ENCODE results near the gene PICALM. TPM values are rescaled to one million over a fixed set of nuclear protein-coding genes. Genes with fewer than 3 reads are reported as not detected.

PICALM gene
- total and polyA plus RNA-seq, 2 of the 8 experiments (the other 6 are each of a cell fraction or from before 2014, with no cell fraction given) = 69.4 to 71.3 TPM

DNA sequence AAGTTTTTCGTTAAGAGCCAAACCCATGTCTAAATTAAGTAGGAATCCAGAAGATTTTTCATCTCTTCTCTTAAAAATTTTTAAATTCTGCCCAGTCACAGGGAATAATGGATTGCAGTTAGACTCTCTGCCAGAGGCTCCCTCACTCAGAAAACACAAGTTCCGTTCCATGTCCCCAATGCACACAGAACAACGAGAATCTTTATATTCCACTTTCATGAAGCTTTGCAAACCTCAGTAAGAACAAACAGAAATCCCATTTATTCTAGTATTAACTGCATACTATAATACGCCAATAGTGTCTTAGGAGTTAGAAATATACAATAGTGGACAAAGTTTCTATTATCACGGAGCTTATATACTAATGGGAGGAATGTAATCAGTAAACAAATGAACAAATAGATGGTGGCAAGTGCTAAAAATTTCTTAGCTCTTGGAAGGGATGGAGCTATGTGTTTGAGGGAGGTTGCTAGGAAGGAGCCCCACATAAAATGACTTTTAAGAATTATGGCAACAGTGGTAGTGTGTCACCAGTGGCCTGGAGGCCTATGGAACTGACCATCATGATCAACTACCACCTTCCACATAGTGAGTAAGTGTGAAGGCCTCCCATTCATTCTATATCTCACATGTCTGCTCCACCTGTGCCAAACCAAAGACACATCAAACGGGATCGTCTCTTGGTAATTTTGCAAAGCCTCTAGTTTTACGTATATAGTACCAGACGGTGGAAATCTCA, 24.9 kb downstream of the PICALM start:
- Histone ChIP-seq H2BK120ac (replicated peaks; ENCODE audit: low read depth, low read length) (no peak overlapping the region), H3K27ac (ENCODE audit: low read depth, low read length) (no peak overlapping the region), H3K36me3 (ENCODE audit: control insufficient read depth in 2 of 4, insufficient read depth in 4 of 4, low read length in 3 of 4) (no peaks in the 10 kb centered on the region), H3K9me3 (ENCODE audit: insufficient read depth in 2 of 2, low read depth in 1 of 2, low read length in 1 of 2) (no peaks in the 10 kb centered on the region), H3K23me2 (ENCODE audit: low read depth, low read length) (no peaks in the 10 kb centered on the region), H3K18ac (ENCODE audit: extremely low read depth, low read length) (no peak overlapping the region), H3K4ac (replicated peaks; ENCODE audit: insufficient read length, low read depth, low read length) (no peak overlapping the region), H3K27me3 (replicated peaks in 1 of 4; ENCODE audit: control insufficient read depth in 3 of 4, extremely low read depth in 1 of 4, insufficient read depth in 3 of 4, low read length in 3 of 4) (no peaks in the 10 kb centered on the region), H3K23ac (ENCODE audit: insufficient read length) (no peak overlapping the region), H3K4me2 (ENCODE audit: insufficient read depth in 1 of 2, low read depth in 2 of 2, low read length in 2 of 2) (no peak overlapping the region), H3K56ac (replicated peaks; ENCODE audit: insufficient read length, low read depth, low read length) (no peak overlapping the region), H4K20me1 (replicated peaks in 1 of 2; ENCODE audit: control insufficient read depth in 1 of 2, insufficient read depth in 2 of 2, low read length in 2 of 2) (peaks cover 4 to 5% of the 10 kb centered on the region in 2 experiments), H3K79me1 (ENCODE audit: low read depth, low read length) (no peaks in the 10 kb centered on the region), H2AFZ (ENCODE audit: low read length) (no peak overlapping the region), H2BK15ac (ENCODE audit: low read length) (no peak overlapping the region), H4K5ac (ENCODE audit: insufficient read length, low read depth, low read length) (no peak overlapping the region), H3K14ac (ENCODE audit: insufficient read length) (no peak overlapping the region), H3K4me1 (replicated peaks in 1 of 4; ENCODE audit: control insufficient read depth in 3 of 4, insufficient read depth in 4 of 4, low read length in 3 of 4) (peaks cover 0 to 4% (median 0%) of the 10 kb centered on the region in 4 experiments; a peak in 1 of 7 replicates), H2BK12ac (ENCODE audit: low read depth, low read length) (no peak overlapping the region), H3K9ac (replicated peaks in 1 of 4; ENCODE audit: extremely low read depth in 1 of 4, low read depth in 3 of 4, low read length in 3 of 4) (no peak overlapping the region), H4K8ac (ENCODE audit: extremely low read depth, insufficient read depth, low read length) (no peak overlapping the region), H2AK5ac (ENCODE audit: low read depth, low read length) (no peak overlapping the region), H2BK5ac (ENCODE audit: low read depth, low read length) (no peak overlapping the region), H3K79me2 (ENCODE audit: control insufficient read depth in 1 of 2, insufficient read depth in 2 of 2, low read length in 2 of 2) (peaks cover 0 to 92% of the 10 kb centered on the region in 2 experiments; a peak in 3 of 4 replicates), H3K4me3 (ENCODE audit: extremely low read depth in 1 of 4, insufficient read depth in 2 of 4, low read depth in 3 of 4, low read length in 4 of 4) (no peak overlapping the region), H4K91ac (replicated peaks; ENCODE audit: insufficient read length, low read length) (no peak overlapping the region), H2BK20ac (ENCODE audit: low read length) (no peak overlapping the region)
- WGBS, 2 experiments (ENCODE audit: extremely low coverage in 1 of 2, insufficient coverage in 1 of 2, insufficient read length in 1 of 2, insufficient replicate concordance in 2 of 2, low coverage in 1 of 2, low lambda C conversion rate in 2 of 2, missing lambda C conversion rate in 1 of 2) = 93% methylated on average over 9 of the region's 9 CpGs; no CpG with 5 or more reads in 1 of the 2 experiments
- no peak for DNase-seq (ENCODE audit: low read depth in 1 of 2, low spot score in 2 of 2)
- ChIA-PET CTCF (ENCODE audit: partially characterized antibody) (interaction anchor here (0.6 to 1.5 kb wide), 9 partner anchors 26 to 1220 kb away, joined by 3 to 5 read pairs (median 3); partner anchors contain the start of gene PICALM), POLR2A (ENCODE audit: partially characterized antibody) (no interaction called here)
- FAIRE-seq = no peak
- TF ChIP-seq CBX5 (IDR thresholded peaks at IDR 0.05; ENCODE audit: low read depth, low read length) (no peak), PHF8 (conservative IDR thresholded peaks at IDR 0.05; ENCODE audit: low read depth, low read length) (no peak), CHD2 (IDR thresholded peaks at IDR 0.05; ENCODE audit: low read length) (no peak), TBP (IDR thresholded peaks at IDR 0.05; ENCODE audit: low read depth, low read length) (no peak)
- TF ChIP-seq, protein P1, sequence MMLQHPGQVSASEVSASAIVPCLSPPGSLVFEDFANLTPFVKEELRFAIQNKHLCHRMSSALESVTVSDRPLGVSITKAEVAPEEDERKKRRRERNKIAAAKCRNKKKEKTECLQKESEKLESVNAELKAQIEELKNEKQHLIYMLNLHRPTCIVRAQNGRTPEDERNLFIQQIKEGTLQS (IDR thresholded peaks at IDR 0.05; ENCODE audit: insufficient read depth, low read depth, low read length) = no peak
- TF ChIP-seq, protein P2, sequence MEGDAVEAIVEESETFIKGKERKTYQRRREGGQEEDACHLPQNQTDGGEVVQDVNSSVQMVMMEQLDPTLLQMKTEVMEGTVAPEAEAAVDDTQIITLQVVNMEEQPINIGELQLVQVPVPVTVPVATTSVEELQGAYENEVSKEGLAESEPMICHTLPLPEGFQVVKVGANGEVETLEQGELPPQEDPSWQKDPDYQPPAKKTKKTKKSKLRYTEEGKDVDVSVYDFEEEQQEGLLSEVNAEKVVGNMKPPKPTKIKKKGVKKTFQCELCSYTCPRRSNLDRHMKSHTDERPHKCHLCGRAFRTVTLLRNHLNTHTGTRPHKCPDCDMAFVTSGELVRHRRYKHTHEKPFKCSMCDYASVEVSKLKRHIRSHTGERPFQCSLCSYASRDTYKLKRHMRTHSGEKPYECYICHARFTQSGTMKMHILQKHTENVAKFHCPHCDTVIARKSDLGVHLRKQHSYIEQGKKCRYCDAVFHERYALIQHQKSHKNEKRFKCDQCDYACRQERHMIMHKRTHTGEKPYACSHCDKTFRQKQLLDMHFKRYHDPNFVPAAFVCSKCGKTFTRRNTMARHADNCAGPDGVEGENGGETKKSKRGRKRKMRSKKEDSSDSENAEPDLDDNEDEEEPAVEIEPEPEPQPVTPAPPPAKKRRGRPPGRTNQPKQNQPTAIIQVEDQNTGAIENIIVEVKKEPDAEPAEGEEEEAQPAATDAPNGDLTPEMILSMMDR (IDR thresholded peaks at IDR 0.05; ENCODE audit: control extremely low read depth in 1 of 3, insufficient read depth in 1 of 3, low read depth in 1 of 3, low read length in 3 of 3) = no peak
- TF ChIP-seq, protein P3, sequence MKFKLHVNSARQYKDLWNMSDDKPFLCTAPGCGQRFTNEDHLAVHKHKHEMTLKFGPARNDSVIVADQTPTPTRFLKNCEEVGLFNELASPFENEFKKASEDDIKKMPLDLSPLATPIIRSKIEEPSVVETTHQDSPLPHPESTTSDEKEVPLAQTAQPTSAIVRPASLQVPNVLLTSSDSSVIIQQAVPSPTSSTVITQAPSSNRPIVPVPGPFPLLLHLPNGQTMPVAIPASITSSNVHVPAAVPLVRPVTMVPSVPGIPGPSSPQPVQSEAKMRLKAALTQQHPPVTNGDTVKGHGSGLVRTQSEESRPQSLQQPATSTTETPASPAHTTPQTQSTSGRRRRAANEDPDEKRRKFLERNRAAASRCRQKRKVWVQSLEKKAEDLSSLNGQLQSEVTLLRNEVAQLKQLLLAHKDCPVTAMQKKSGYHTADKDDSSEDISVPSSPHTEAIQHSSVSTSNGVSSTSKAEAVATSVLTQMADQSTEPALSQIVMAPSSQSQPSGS (IDR thresholded peaks at IDR 0.05; ENCODE audit: low read length) = no peak

All from H1 (cell line).